GM19467 (cell line): ENCODE data around the gene KCTD15.

Source experiments
- ATAC-seq: cut with Tn5 transposase; IDR thresholded peaks from one replicate; pipeline ENCODE4 v1.9.1; 2021; ENCODE audit warnings: mild to moderate bottlenecking, moderate library complexity; ENCODE audit not compliant: unreplicated experiment

The KCTD15 gene

DNA sequence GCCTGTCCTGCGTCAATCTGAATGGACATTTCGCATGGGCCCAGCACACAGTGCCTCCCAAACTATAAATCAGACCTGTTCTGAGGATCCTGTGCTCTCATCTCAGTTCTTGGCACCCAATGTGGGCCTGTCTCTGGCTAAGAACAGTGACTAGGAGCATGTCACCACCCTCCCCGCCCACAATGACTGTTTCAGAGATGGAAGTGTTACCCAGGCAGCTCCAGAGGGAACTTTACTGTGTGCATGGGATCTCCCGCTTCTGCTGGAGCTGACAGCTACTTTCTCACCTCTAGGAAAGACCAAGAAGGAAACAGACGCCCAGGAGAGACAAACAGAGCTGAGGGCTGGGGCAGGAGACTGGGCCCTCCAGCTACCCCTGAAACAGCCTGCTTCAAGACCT, 45.0 kb downstream of the KCTD15 start:
- ATAC-seq, result no peak

DNA sequence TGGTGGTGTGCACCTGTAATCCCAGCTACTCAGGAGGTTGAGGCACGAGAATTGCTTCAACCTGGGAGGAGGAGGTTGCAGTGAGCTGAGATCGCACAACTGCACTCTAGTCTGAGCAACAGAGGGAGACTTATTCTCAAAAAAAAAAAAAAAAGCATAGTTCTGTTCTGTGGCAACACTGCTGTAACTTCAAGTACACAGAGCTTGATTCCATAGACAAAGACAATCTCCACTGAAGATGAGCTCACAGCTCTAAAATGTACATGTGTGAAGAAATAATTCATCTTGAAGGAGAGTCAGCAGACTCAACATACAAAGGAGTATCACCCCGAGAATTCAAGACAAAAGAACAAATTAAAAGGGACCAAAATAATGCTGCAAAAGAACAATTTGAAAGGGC, 47.8 kb downstream of the KCTD15 start:
- ATAC-seq, result no peak

DNA sequence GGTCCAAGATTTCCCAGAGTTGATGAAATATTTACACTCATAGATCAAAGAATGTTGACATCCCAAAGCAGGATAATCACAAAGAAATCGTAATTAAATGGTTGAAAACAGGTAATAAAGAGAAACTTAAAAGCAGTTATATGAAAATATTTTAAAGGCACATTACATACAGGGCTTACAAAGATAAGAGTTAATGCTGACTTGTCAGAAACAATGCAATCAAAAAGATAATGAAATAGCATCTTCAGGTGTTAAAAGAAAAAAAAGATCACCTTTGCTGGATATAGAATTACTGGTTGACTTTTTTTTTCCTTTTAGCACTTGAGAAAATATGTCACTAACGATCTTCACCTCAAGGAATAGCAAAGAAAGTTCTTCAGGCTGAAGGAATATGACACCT, 48.8 kb downstream of the KCTD15 start:
- ATAC-seq, result no peak

DNA sequence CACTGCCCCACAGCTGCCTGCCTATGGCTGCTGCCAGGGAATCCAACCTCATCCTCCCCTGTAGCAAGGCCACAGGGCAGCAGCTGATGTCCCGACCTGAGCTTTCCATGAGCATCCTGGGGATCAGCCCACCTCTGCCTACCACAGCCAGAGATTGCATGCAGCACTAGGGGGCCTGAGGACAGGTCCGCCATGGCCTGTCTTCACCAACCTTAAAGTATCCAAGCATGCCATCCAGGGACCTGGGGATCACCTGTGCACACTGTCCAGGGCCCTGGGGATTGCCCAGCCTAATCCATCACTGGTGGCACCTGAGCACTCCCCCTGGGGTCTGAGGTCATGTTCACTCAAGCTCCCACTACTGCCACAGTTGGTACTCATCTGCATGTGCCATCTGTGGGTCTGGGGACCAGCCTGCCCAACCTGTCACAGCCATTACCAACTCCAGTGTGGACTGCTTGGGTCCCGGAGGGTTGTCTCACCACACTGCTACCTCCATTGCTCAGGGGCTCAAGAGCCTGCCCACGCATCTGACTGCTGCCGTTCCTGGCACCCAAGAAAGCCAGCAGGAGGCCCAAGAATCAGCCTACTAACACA, 53.0 kb downstream of the KCTD15 start:
- no peak for ATAC-seq

DNA sequence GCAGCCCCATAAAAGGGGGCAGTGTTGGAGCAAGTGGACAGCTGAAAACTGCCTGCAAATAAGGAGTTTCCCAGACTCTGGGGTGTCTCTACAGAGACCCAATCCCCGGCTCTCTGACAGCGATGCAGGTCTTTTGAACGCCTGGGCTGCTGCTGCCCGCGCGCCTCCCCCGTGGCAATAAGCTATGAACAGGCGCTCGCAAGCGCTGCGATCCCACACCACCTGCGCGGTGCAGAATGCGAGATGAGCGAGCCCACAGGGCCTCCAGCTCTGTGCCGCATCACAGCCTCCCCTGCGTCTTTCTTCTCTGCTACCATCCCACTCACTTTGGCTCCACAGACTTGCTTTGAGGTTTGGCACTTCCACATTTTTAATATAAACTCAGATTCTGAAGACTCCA, 62.3 kb downstream of the KCTD15 start:
- ATAC-seq, result no peak

DNA sequence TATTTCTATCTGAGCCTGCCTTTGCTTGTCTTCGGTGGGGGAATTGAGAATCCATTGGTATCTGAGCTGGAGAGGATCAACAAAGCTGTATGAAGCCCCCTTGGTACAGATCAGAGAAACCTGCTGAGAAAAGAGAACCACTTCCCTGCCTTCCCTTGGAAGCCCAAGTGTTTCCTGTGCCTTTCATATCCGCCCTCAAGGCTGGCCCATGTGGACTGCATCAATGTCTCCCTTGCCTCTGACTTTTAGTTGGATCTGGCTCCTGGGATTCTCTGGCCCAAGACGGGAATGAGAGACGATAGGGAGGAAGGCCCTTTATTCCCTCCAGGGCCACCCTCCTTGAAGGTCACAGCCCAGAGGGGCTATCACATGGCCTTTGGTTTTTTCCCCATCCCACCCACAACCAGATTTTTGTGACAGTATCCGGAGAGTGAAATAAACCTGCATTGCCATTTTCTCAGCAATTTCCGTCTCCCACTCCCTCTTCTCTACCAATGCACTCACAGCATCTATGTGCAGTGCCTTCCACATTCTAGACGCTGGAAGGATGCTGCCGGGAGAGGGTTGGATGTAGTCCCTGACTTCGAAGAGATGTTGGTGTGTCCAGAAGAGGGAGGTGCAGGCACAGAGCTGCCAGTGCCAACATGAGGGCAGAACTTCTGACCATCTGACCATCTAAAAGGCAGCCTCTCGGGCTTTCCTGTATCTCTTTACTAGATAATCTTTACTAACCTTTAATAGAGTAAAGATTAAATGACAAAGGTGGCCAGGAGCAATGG, 63.8 kb downstream of the KCTD15 start:
- no peak for ATAC-seq

DNA sequence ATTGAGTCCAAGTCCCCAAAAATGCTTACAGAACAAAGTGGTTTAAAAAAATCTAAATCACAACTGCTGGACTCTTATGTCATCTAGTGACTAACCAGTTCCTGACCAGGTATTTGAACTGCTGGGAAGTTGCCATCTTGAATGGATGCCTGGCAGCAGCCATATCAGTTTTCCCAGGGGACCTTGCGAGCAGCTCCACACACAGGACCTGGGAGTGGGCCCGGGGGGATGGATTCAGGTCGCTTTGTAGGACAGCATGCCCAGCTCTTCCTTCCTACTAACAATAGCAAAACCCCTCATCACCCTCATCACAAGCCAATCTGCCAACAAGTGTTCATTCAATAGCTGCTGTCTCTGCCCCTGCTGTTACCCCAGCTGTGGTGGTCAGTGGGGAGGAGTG, 65.3 kb downstream of the KCTD15 start:
- ATAC-seq, result no peak

DNA sequence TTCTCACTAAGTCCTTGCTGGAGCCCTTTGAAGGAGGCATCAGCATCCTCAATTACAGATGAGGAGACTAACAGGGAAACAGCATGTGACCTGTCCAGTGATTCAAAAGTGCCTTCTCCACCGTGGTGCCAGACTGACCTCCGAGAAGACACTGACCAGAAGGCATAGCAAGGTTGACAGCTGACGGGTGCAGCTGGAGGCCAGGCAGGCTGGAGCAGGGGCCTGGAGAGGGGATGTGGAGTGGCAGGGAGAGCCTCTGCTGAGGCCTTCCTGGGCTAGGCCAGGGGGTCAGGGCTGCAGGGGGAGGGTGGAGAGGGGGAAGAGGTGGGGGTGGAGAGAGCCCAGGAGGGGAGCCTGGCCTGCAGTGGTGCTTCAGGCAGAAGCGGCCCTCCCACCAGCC, 66.3 kb downstream of the KCTD15 start:
- no peak for ATAC-seq

DNA sequence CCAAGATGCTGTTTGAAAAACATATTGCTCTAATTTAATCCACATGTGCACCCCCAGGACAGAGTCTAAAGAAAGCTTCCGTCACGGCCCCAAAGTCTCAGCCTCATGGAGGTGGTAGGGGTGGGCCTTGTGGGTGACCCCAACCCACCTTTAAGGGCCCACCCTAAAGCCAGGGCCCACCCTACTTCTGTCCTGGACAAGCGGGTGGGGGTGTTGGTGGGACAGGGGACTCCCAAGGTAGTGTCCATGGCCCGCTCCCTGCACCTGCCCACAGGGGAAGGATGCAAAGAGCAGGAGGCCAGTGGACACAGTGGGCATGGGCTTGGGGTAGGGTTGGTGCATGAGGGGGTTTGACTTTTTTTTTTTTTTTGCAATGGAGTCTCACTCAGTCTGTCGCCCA, 66.8 kb downstream of the KCTD15 start:
- ATAC-seq, result no peak

DNA sequence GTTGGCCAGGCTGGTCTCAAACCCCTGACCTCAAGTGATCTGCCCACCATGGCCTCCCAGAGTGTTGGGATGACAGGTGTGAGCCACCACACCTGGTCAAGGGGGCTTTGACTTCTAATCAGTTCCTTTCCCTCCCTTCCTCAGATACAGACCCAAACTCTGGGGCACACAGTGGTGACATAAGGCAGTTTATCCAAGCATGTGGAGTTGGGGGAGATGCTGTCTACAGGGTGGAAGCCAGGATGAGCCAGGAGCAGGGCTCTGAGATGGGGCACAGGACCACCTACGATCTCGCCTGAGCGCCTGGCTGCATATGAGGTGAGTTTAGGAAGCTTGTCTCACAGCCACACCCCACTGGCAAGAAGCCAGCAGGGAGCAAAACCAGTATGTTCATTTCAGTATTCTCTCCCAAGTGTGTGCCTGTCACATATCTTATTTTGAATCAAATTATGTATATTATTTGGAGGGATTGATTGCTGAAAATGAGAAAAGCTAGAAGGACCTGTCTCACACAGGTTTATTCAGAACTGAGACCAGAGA, 67.7 kb downstream of the KCTD15 start:
- no peak for ATAC-seq

DNA sequence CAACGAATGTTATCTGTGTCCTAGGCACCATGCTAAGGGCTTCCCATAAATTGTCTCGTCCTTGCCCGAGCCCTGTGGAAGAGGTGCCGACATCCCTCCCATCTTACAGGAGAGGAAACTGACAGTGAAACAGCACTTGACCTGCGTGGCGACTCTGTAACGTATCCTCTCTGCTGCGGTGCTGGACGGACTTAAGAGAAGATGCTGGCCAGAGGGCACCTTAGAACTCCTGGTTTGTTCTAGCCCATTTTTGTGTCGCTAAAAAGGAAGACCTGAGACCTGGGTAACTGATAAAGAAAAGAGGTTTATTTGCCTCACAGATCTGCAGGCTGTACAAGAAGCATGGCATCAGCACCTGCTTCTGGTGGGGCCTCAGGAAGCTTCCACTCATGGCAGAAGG, 68.6 kb downstream of the KCTD15 start:
- no peak for ATAC-seq
